ENCODE data around the gene A2M.

- TF ChIP-seq CTCF (IDR thresholded peaks at IDR 0.05) (no peak), EP300 (IDR thresholded peaks at IDR 0.05) (no peak), POLR2A (IDR thresholded peaks at IDR 0.05) (no peak), POLR2AphosphoS5 (IDR thresholded peaks at IDR 0.05) (no peak)
These were observed 39.0 kb downstream of the A2M start for GRCh38 chr12:9076733-9077132.

All from upper lobe of left lung (tissue), 4 donors.